ENCODE measurements around the gene CNR2. TPM values are rescaled to one million over a fixed set of nuclear protein-coding genes. Genes with fewer than 3 reads are reported as not detected.
"Not testable (repeated sequence)": the region's sequence is repeated elsewhere in the genome, so short reads cannot be mapped to it uniquely, and the experiment has no call there.

CNR2 gene
- total RNA-seq, 2 donors from 2014 or later, result not detected

- Histone ChIP-seq H3K4me3 (no peak overlapping the region), H3K27ac (no peak overlapping the region), H3K36me3 (replicated peaks in 1 of 2; ENCODE audit: insufficient read depth in 1 of 2, low read depth in 2 of 2) (peaks cover 0 to 7% of the 10 kb centered on the region in 2 donors), H3K9me3 (no peaks in the 10 kb centered on the region), H3K27me3 (no peaks in the 10 kb centered on the region), H3K4me1 (peaks cover 30% of the 10 kb centered on the region)
- TF ChIP-seq POLR2A (IDR thresholded peaks at IDR 0.05), result no peak
- TF ChIP-seq, protein P1, sequence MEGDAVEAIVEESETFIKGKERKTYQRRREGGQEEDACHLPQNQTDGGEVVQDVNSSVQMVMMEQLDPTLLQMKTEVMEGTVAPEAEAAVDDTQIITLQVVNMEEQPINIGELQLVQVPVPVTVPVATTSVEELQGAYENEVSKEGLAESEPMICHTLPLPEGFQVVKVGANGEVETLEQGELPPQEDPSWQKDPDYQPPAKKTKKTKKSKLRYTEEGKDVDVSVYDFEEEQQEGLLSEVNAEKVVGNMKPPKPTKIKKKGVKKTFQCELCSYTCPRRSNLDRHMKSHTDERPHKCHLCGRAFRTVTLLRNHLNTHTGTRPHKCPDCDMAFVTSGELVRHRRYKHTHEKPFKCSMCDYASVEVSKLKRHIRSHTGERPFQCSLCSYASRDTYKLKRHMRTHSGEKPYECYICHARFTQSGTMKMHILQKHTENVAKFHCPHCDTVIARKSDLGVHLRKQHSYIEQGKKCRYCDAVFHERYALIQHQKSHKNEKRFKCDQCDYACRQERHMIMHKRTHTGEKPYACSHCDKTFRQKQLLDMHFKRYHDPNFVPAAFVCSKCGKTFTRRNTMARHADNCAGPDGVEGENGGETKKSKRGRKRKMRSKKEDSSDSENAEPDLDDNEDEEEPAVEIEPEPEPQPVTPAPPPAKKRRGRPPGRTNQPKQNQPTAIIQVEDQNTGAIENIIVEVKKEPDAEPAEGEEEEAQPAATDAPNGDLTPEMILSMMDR (IDR thresholded peaks at IDR 0.05), result no peak
- ATAC-seq (no peak), DNase-seq (peak in 3 of 4 donors; percentile 9 to 58 (median 13))
- intact Hi-C loops (cut with DNase I), result no loop called here
- WGBS, 2 donors, result 88 to 89% methylated on average over 4 of the region's 4 CpGs
These were observed 47.6 kb downstream of the CNR2 start for GRCh38 chr1:23865543-23865930.

- TF ChIP-seq, protein P1 (IDR thresholded peaks at IDR 0.05), result no peak
- TF ChIP-seq POLR2A (IDR thresholded peaks at IDR 0.05), result no peak
- intact Hi-C loops (cut with DNase I), result no loop called here
- Histone ChIP-seq H3K4me1 (peaks cover 30% of the 10 kb centered on the region), H3K36me3 (replicated peaks in 1 of 2; ENCODE audit: insufficient read depth in 1 of 2, low read depth in 2 of 2) (peaks cover 0 to 7% of the 10 kb centered on the region in 2 donors), H3K27ac (no peak overlapping the region), H3K4me3 (no peak overlapping the region), H3K9me3 (no peaks in the 10 kb centered on the region), H3K27me3 (no peaks in the 10 kb centered on the region)
- 90 to 91% methylated on average over 13 of the region's 13 CpGs for WGBS, 2 donors
- ATAC-seq (no peak), DNase-seq (no peak)
These were observed 48.2 kb downstream of the CNR2 start for GRCh38 chr1:23864801-23865542.

DNA sequence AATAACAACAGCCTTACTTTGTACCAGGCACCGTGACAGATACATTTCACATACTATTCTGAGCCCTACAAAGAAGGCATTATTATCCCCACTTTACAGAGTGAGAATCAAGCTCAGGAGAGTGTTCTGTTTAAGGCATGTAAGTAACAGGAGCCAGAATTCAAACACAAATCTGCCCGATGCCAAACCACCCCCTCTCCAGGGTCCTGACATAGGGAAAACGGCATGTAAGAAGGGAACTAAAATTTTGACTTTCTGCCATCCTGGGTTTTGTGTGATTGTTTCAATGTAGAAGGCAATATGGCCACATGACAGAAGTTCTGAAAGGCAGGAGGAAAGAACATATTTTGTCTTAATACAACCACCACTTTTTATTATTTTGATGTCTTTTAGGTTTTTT lies 50.5 kb downstream of the CNR2 start:
- H3K4me1 ChIP-seq, result peaks cover 23% of the 10 kb centered on the region
- no peaks in the 10 kb centered on the region for H3K9me3 ChIP-seq
- intact Hi-C loops (cut with DNase I), result no loop called here
- WGBS, 2 donors, result 70 to 80% methylated on average over 3 of the region's 3 CpGs
- no peak overlapping the region for H3K27ac ChIP-seq
- peaks cover 0 to 10% of the 10 kb centered on the region in 2 donors for H3K36me3 ChIP-seq (replicated peaks in 1 of 2; ENCODE audit: insufficient read depth in 1 of 2, low read depth in 2 of 2)
- TF ChIP-seq POLR2A (IDR thresholded peaks at IDR 0.05), result no peak
- TF ChIP-seq, protein P1 (IDR thresholded peaks at IDR 0.05), result no peak
- ATAC-seq (no peak), DNase-seq (no peak)
- no peaks in the 10 kb centered on the region for H3K27me3 ChIP-seq
- no peak overlapping the region for H3K4me3 ChIP-seq

DNA sequence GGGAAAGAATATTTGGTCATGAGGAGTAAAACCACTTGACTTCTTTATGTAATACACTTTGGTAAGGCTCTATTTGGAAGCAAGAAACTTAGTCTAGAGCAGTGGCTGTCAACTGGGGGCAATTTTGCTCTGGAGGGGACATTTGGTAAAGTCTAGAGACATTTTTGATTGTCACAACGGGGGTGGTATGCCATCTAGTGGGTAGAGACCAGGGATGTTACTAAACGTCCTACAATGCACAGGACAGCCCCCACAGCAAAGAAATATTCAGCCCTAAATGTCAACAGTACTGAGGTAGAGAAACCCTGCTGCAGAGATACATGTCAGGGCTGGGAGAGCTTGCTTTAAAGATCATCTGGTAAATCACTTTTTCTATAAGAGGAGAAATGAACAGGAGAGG lies 58.6 kb downstream of the CNR2 start:
- WGBS, 2 donors, result 43 to 50% methylated on average over 2 of the region's 2 CpGs
- H3K27ac ChIP-seq, result no peak overlapping the region
- no peak for ATAC-seq

GRCh38 chr1:23853124-23853523 lies 60.0 kb downstream of the CNR2 start:
- DNase-seq; H3K27me3 ChIP-seq; H3K4me1 ChIP-seq; H3K4me3 ChIP-seq; ATAC-seq; H3K36me3 ChIP-seq (replicated peaks in 1 of 2; ENCODE audit: insufficient read depth in 1 of 2, low read depth in 2 of 2); intact Hi-C loops (cut with DNase I); H3K9me3 ChIP-seq; H3K27ac ChIP-seq: not testable (repeated sequence)
- WGBS, 2 donors, result 100% methylated on average over 4 of the region's 34 CpGs; no CpG with 5 or more reads in 1 of the 2 donors

More for the DNA sequence above, 58.6 kb downstream of the CNR2 start:
- no peaks in the 10 kb centered on the region for H3K9me3 ChIP-seq
- no peak overlapping the region for H3K4me3 ChIP-seq
- DNase-seq, result no peak
- no peaks in the 10 kb centered on the region for H3K27me3 ChIP-seq
- intact Hi-C loops (cut with DNase I), result no loop called here
- TF ChIP-seq, protein P1 (IDR thresholded peaks at IDR 0.05), result no peak
- no peak for TF ChIP-seq POLR2A (IDR thresholded peaks at IDR 0.05)
- no peaks in the 10 kb centered on the region for H3K4me1 ChIP-seq
- H3K36me3 ChIP-seq (replicated peaks in 1 of 2; ENCODE audit: insufficient read depth in 1 of 2, low read depth in 2 of 2), result peaks cover 0 to 6% of the 10 kb centered on the region in 2 donors

GRCh38 chr1:23851406-23851805 lies 61.8 kb downstream of the CNR2 start:
- H3K4me1 ChIP-seq; DNase-seq; H3K4me3 ChIP-seq; ATAC-seq; H3K9me3 ChIP-seq; H3K36me3 ChIP-seq (replicated peaks in 1 of 2; ENCODE audit: insufficient read depth in 1 of 2, low read depth in 2 of 2); H3K27ac ChIP-seq; H3K27me3 ChIP-seq; intact Hi-C loops (cut with DNase I): not testable (repeated sequence)

Data from body of pancreas (tissue), 4 donors.